Measurements from ENCODE around the gene TP53INP2. TPM values are rescaled to one million over a fixed set of nuclear protein-coding genes. Genes with fewer than 3 reads are reported as not detected.

Gene TP53INP2
- total and polyA plus RNA-seq, 2 of the 13 experiments (the other 11 are each of a cell fraction or from before 2014, with no cell fraction given): 5.2 to 18.8 TPM

- TF ChIP-seq NONO (IDR thresholded peaks at IDR 0.05): no peak
- peak; percentile 69; the same call in 1 of the 2 replicates for TF ChIP-seq NONO (CRISPR knock-in tag; conservative IDR thresholded peaks at IDR 0.05)
- no peak for TF ChIP-seq TBX3 (IDR thresholded peaks at IDR 0.05; ENCODE audit: borderline replicate concordance)
- TF ChIP-seq TFE3 (CRISPR knock-in tag; IDR thresholded peaks at IDR 0.05): peak; percentile 66
- no peak for TF ChIP-seq HOXD1 (CRISPR knock-in tag; IDR thresholded peaks at IDR 0.05)
- no peak for TF ChIP-seq ELF3 (CRISPR knock-in tag; IDR thresholded peaks at IDR 0.05)
- TF ChIP-seq FUBP1 (CRISPR knock-in tag; IDR thresholded peaks at IDR 0.05; ENCODE audit: borderline replicate concordance): no peak
- TF ChIP-seq ZNF33A (CRISPR knock-in tag; IDR thresholded peaks at IDR 0.05; ENCODE audit: borderline replicate concordance): peak; percentile 12; the same call in 1 of the 2 replicates
- no peak; the same call in 1 of the 2 replicates for TF ChIP-seq SMAD1 (CRISPR knock-in tag; IDR thresholded peaks at IDR 0.05; ENCODE audit: borderline replicate concordance, low read depth)
- TF ChIP-seq HMGXB3 (CRISPR knock-in tag; IDR thresholded peaks at IDR 0.05; ENCODE audit: borderline replicate concordance): peak; percentile 16; the same call in 1 of the 2 replicates
- no peak for TF ChIP-seq TCF7L2 (IDR thresholded peaks at IDR 0.05; ENCODE audit: low read depth, low read length)
- TF ChIP-seq ZNF503 (CRISPR knock-in tag; IDR thresholded peaks at IDR 0.05): no peak
- TF ChIP-seq HOXA9 (CRISPR knock-in tag; IDR thresholded peaks at IDR 0.05; ENCODE audit: borderline replicate concordance): no peak; the same call in 1 of the 2 replicates
- TF ChIP-seq KDM2A (CRISPR knock-in tag; IDR thresholded peaks at IDR 0.05; ENCODE audit: borderline replicate concordance, low read depth): no peak
- no peak for TF ChIP-seq ZBTB14 (CRISPR knock-in tag; IDR thresholded peaks at IDR 0.05)
- 0 out of 2 replicates have a peak, but pooled peaks have one; percentile 39 for TF ChIP-seq DDIT3 (CRISPR knock-in tag; IDR thresholded peaks at IDR 0.05)
- TF ChIP-seq CAMTA2 (CRISPR knock-in tag; IDR thresholded peaks at IDR 0.05; ENCODE audit: borderline replicate concordance): no peak; the same call in 1 of the 2 replicates
Observed at GRCh38 chr20:34703424-34704176, 544 bp upstream of the TP53INP2 start (continued).
